HCT116 (cell line): ENCODE results near the gene MAGI3. TPM values are rescaled to one million over a fixed set of nuclear protein-coding genes. Genes with fewer than 3 reads are reported as not detected.

Experiments
- ATAC-seq: fragments of 200-7000 bp; cut with Tn5 transposase; 2 replicates; pipeline ENCODE4 v1.9.1; 2020; ENCODE audit warnings: mild to moderate bottlenecking, moderate library complexity
- BruUV-seq: library from RNA; stranded (reverse); fragments of 400-500 nt; replicated peaks from 2 replicates; lab custom pipeline; 2021; lab: Mats Ljungman, UMichigan
- CTCF ChIA-PET: fragments of 300-600 bp; sonication (Branson Sonifier 250); formaldehyde crosslinking; loops from one replicate; lab custom pipeline; 2021; ENCODE audit warnings: antibody characterized with exemption; lab: Charles Lee
- POLR2A ChIA-PET: fragments of 300-600, 350-600 bp; sonication (Branson Sonifier 250); formaldehyde crosslinking; loops from one replicate; lab custom pipeline; 2021; ENCODE audit warnings: antibody characterized with exemption; lab: Charles Lee
- RAD21 ChIA-PET, 2 experiments: fragments of 300-600 bp; sonication (Branson Sonifier 250); formaldehyde crosslinking; loops; one replicate each; lab custom pipeline; 2023; ENCODE audit warnings: low total read pairs in 2 of 2; ENCODE audit not compliant: uncharacterized antibody in 2 of 2, unreplicated experiment in 2 of 2, low non-redundant PET in 1 of 2; lab: Charles Lee
- DNase-seq: peaks from one replicate; pipeline ENCODE4 v3.0.0-alpha.2; 2010; ENCODE audit warnings: low read depth, low spot score
- H2AFZ ChIP-seq: fragments of 200-600 bp; shearing (Covaris generic), sonication (generic); 2 replicates; pipeline ENCODE4 v1.6.1; 2017; ENCODE audit warnings: low read depth, mixed run types, mixed read lengths, antibody characterized with exemption, low read length; ENCODE audit not compliant: poor library complexity, severe bottlenecking
- H3K27ac ChIP-seq: 2 replicates; pipeline ENCODE4 v1.5.1; 2012; ENCODE audit warnings: low read depth, low read length
- H3K27me3 ChIP-seq: fragments of 200-600 bp; sonication (generic); 2 replicates; pipeline ENCODE4 v1.6.1; 2016; ENCODE audit warnings: mixed run types, low read length, mixed read lengths; ENCODE audit not compliant: insufficient read depth
- H3K36me3 ChIP-seq, 2 experiments: fragments of 200-500 bp in 1 of 2; fragments of 200-600 bp in 1 of 2; sonication (Bioruptor generic) in 1 of 2; sonication (generic) in 1 of 2; 2 replicates each; pipeline versions ENCODE4 v1.5.1 to v1.6.1; 2014 to 2016; ENCODE audit warnings: low read length in 2 of 2, inconsistent platforms in 1 of 2, mixed read lengths in 1 of 2, mixed run types in 1 of 2; ENCODE audit not compliant: insufficient read depth in 2 of 2, control insufficient read depth in 1 of 2
- H3K4me1 ChIP-seq, 2 experiments: fragments of 200-600 bp in 1 of 2; sonication (generic) in 1 of 2; 2 replicates each; pipeline versions ENCODE4 v1.5.1 to v1.6.1; 2012 to 2017; ENCODE audit warnings: low read length in 2 of 2, inconsistent platforms in 1 of 2, mild to moderate bottlenecking in 1 of 2, mixed read lengths in 1 of 2, mixed run types in 1 of 2, moderate library complexity in 1 of 2; ENCODE audit not compliant: insufficient read depth in 2 of 2, control insufficient read depth in 1 of 2
- H3K4me2 ChIP-seq: fragments of 200-600 bp; sonication (generic); 2 replicates; pipeline ENCODE4 v1.6.1; 2017; ENCODE audit warnings: mixed run types, low read length, mixed read lengths
- H3K4me3 ChIP-seq, 2 experiments: fragments of 200-600 bp in 1 of 2; sonication (generic) in 1 of 2; replicated peaks in 1 of 2; 2 replicates each; pipeline ENCODE4 v1.5.1; 2011 to 2016; ENCODE audit warnings: low read length in 2 of 2, control low read depth in 1 of 2, low read depth in 1 of 2, mild to moderate bottlenecking in 1 of 2, mixed read lengths in 1 of 2, mixed run types in 1 of 2
- H3K79me2 ChIP-seq: fragments of 200-600 bp; sonication (generic); 2 replicates; pipeline ENCODE4 v1.6.1; 2017; ENCODE audit warnings: mild to moderate bottlenecking, mixed run types, low read length, moderate library complexity, mixed read lengths; ENCODE audit not compliant: insufficient read depth
- H3K9ac ChIP-seq: fragments of 200-600 bp; sonication (generic); 2 replicates; pipeline ENCODE4 v1.6.1; 2016; ENCODE audit warnings: low read length, mixed read lengths
- H3K9me2 ChIP-seq: fragments of 200-600 bp; sonication (generic), shearing (Covaris generic); 2 replicates; pipeline ENCODE4 v1.6.1; 2017; ENCODE audit warnings: mixed run types, mild to moderate bottlenecking, moderate library complexity; ENCODE audit not compliant: insufficient read depth
- H3K9me3 ChIP-seq, 2 experiments: fragments of 200-500 bp in 1 of 2; fragments of 200-600 bp in 1 of 2; sonication (Bioruptor generic) in 1 of 2; sonication (generic) in 1 of 2; 2 replicates each; pipeline ENCODE4 v1.6.1; 2014 to 2017; ENCODE audit warnings: low read length in 2 of 2, mixed read lengths in 2 of 2, inconsistent platforms in 1 of 2, low read depth in 1 of 2, mild to moderate bottlenecking in 1 of 2, mixed run types in 1 of 2, moderate library complexity in 1 of 2; ENCODE audit not compliant: control insufficient read depth in 1 of 2, insufficient read depth in 1 of 2
- H4K20me1 ChIP-seq: fragments of 200-600 bp; sonication (generic), shearing (Covaris generic); 2 replicates; pipeline ENCODE4 v1.6.1; 2017; ENCODE audit warnings: mixed run types, mild to moderate bottlenecking, moderate library complexity; ENCODE audit not compliant: insufficient read depth
- ATF3 ChIP-seq: IDR thresholded peaks from 2 replicates; pipeline ENCODE4 v1.6.1; 2012
- CBX3 ChIP-seq: IDR thresholded peaks from 2 replicates; pipeline ENCODE4 v1.6.1; 2012; ENCODE audit warnings: low read depth
- CEBPB ChIP-seq: IDR thresholded peaks from 2 replicates; pipeline ENCODE4 v1.6.1; 2012; ENCODE audit warnings: low read depth
- EGR1 ChIP-seq: IDR thresholded peaks from 2 replicates; pipeline ENCODE4 v1.6.1; 2012; ENCODE audit warnings: low read depth
- FOSL1 ChIP-seq: IDR thresholded peaks from 2 replicates; pipeline ENCODE4 v1.6.1; 2012; ENCODE audit warnings: low read depth
- RAD21 ChIP-seq: IDR thresholded peaks from 2 replicates; pipeline ENCODE4 v1.6.1; 2012; ENCODE audit warnings: low read depth, mild to moderate bottlenecking
- REST ChIP-seq: IDR thresholded peaks from 2 replicates; pipeline ENCODE4 v1.6.1; 2012; ENCODE audit warnings: low read depth
- SIN3A ChIP-seq: IDR thresholded peaks from 2 replicates; pipeline ENCODE4 v1.6.1; 2012; ENCODE audit warnings: low read depth
- SP1 ChIP-seq: IDR thresholded peaks from 2 replicates; pipeline ENCODE4 v1.6.1; 2012; ENCODE audit warnings: low read depth
- YY1 ChIP-seq: IDR thresholded peaks from 2 replicates; pipeline ENCODE4 v1.6.1; 2011; ENCODE audit warnings: low read length, low read depth, moderate library complexity, mild to moderate bottlenecking; ENCODE audit not compliant: insufficient replicate concordance; ENCODE audit errors: extremely low read depth
- ZFX ChIP-seq: fragments of 450-650 bp; IDR thresholded peaks from 2 replicates; pipeline ENCODE4 v1.6.1; 2017
- intact Hi-C: fragments of 100-400 bp; cut with micrococcal nuclease; formaldehyde crosslinking; loops from 2 replicates; pipeline ENCODE4 v1.10.0; 2022
- total RNA-seq: library from RNA; stranded (reverse); gene quantifications from one replicate; pipeline ENCODE4 v1.2.1, GENCODE V29; 2021; ENCODE audit not compliant: unreplicated experiment

The MAGI3 gene
- total RNA-seq, 1 experiment from 2014 or later: 11.8 TPM

GRCh38 chr1:113666126-113666525, 275.8 kb downstream of the MAGI3 start (continued):
- TF ChIP-seq REST (no peak), CEBPB (no peak), FOSL1 (no peak), SP1 (no peak), ZFX (no peak), RAD21 (no peak), CBX3 (no peak), YY1 (no peak), EGR1 (no peak), SIN3A (no peak)

- no peaks in the 10 kb centered on the region for H3K4me1 ChIP-seq
- DNase-seq (no peak), ATAC-seq (no peak)
- no peaks in the 10 kb centered on the region for H3K9me3 ChIP-seq
- no peaks in the 10 kb centered on the region for H3K9me2 ChIP-seq
- no peaks in the 10 kb centered on the region for H4K20me1 ChIP-seq
- no peak for TF ChIP-seq ATF3
- TF ChIP-seq FOSL1: no peak
- intact Hi-C loops: loop anchor here (10.0 kb wide), 1 partner anchor 215 kb away; no protein-coding TSS in a partner anchor
- ChIA-PET CTCF (no interaction called here), POLR2A (no interaction called here), RAD21 (no interaction called here)
- no peaks in the 10 kb centered on the region for H3K27me3 ChIP-seq
- no peak overlapping the region for H3K9ac ChIP-seq
- no peaks in the 10 kb centered on the region for H3K79me2 ChIP-seq
- H3K27ac ChIP-seq: no peak overlapping the region
- no peak overlapping the region for H3K4me3 ChIP-seq
- H3K36me3 ChIP-seq: no peaks in the 10 kb centered on the region
- no peak overlapping the region for H3K4me2 ChIP-seq
- no peak overlapping the region for H2AFZ ChIP-seq
- BruUV-seq: no TSS peak
Observed at GRCh38 chr1:113669988-113670387, 279.7 kb downstream of the MAGI3 start.
